KOPT-K1 (cell line): ENCODE results near the gene ARHGEF10L.

Experiments
- H3K27ac ChIP-seq: fragments of 200-600 bp; sonication (generic); 2 replicates; pipeline ENCODE4 v1.5.1; 2016; ENCODE audit warnings: antibody characterized with exemption, mild to moderate bottlenecking, low read depth, low read length; ENCODE audit not compliant: poor library complexity, severe bottlenecking
- H3K36me3 ChIP-seq: fragments of 200-600 bp; sonication (generic); 2 replicates; pipeline ENCODE4 v1.5.1; 2017; ENCODE audit warnings: antibody characterized with exemption, mild to moderate bottlenecking, low read length, moderate library complexity; ENCODE audit not compliant: insufficient read depth
- H3K9me3 ChIP-seq: fragments of 200-600 bp; sonication (generic); 2 replicates; pipeline ENCODE4 v1.5.1; 2017; ENCODE audit warnings: antibody characterized with exemption, low read length, mild to moderate bottlenecking; ENCODE audit not compliant: insufficient read depth, poor library complexity, severe bottlenecking

ARHGEF10L gene

GRCh38 chr1:17568014-17568900 is 28.8 kb downstream of the ARHGEF10L start:
- no peaks in the 10 kb centered on the region for H3K9me3 ChIP-seq
- no peak overlapping the region for H3K27ac ChIP-seq
- H3K36me3 ChIP-seq = no peaks in the 10 kb centered on the region

- Histone ChIP-seq H3K27ac (no peak overlapping the region), H3K9me3 (no peaks in the 10 kb centered on the region)
These were observed 30.0 kb downstream of the ARHGEF10L start for GRCh38 chr1:17569200-17570139.

GRCh38 chr1:17570228-17570627 is 30.7 kb downstream of the ARHGEF10L start:
- H3K9me3 ChIP-seq = no peaks in the 10 kb centered on the region
- H3K36me3 ChIP-seq = no peaks in the 10 kb centered on the region
- no peak overlapping the region for H3K27ac ChIP-seq

More at GRCh38 chr1:17569200-17570139, 30.0 kb downstream of the ARHGEF10L start:
- no peaks in the 10 kb centered on the region for H3K36me3 ChIP-seq

- no peaks in the 10 kb centered on the region for H3K9me3 ChIP-seq
- H3K27ac ChIP-seq = no peak overlapping the region
- no peaks in the 10 kb centered on the region for H3K36me3 ChIP-seq
These were observed 32.9 kb downstream of the ARHGEF10L start for GRCh38 chr1:17572264-17572985.

GRCh38 chr1:17573518-17574041 is 34.1 kb downstream of the ARHGEF10L start:
- H3K27ac ChIP-seq = no peak overlapping the region
- no peaks in the 10 kb centered on the region for H3K36me3 ChIP-seq
- H3K9me3 ChIP-seq = no peaks in the 10 kb centered on the region

- H3K36me3 ChIP-seq = no peaks in the 10 kb centered on the region
- H3K9me3 ChIP-seq = no peaks in the 10 kb centered on the region
- H3K27ac ChIP-seq = no peak overlapping the region
These were observed 35.0 kb downstream of the ARHGEF10L start for GRCh38 chr1:17574516-17574915.

- Histone ChIP-seq H3K27ac (no peak overlapping the region), H3K36me3 (no peaks in the 10 kb centered on the region), H3K9me3 (no peaks in the 10 kb centered on the region)
These were observed 36.5 kb downstream of the ARHGEF10L start for GRCh38 chr1:17575797-17576518.

GRCh38 chr1:17576519-17576853 is 37.0 kb downstream of the ARHGEF10L start:
- no peaks in the 10 kb centered on the region for H3K36me3 ChIP-seq
- H3K27ac ChIP-seq = no peak overlapping the region

GRCh38 chr1:17577907-17578297 is 38.4 kb downstream of the ARHGEF10L start:
- no peak overlapping the region for H3K27ac ChIP-seq
- H3K9me3 ChIP-seq = no peaks in the 10 kb centered on the region
- H3K36me3 ChIP-seq = no peaks in the 10 kb centered on the region

More at GRCh38 chr1:17576519-17576853, 37.0 kb downstream of the ARHGEF10L start:
- H3K9me3 ChIP-seq = no peaks in the 10 kb centered on the region

GRCh38 chr1:17579951-17580939 is 40.7 kb downstream of the ARHGEF10L start:
- Histone ChIP-seq H3K9me3 (no peaks in the 10 kb centered on the region), H3K36me3 (no peaks in the 10 kb centered on the region), H3K27ac (no peak overlapping the region)

GRCh38 chr1:17581389-17582123 is 42.1 kb downstream of the ARHGEF10L start:
- H3K9me3 ChIP-seq = no peaks in the 10 kb centered on the region
- H3K36me3 ChIP-seq = no peaks in the 10 kb centered on the region
- H3K27ac ChIP-seq = no peak overlapping the region

- Histone ChIP-seq H3K36me3 (no peaks in the 10 kb centered on the region), H3K27ac (no peak overlapping the region), H3K9me3 (no peaks in the 10 kb centered on the region)
These were observed 42.8 kb downstream of the ARHGEF10L start for GRCh38 chr1:17582124-17582774.
